Kidney (tissue), 14 donors: ENCODE results near the gene KCP. TPM values are rescaled to one million over a fixed set of nuclear protein-coding genes. Genes with fewer than 3 reads are reported as not detected.
A peak's percentile ranks its signal among the peaks of the same experiment; 100 is the strongest.

Source experiments
- DNase-seq, 5 donors: peaks; one replicate each; pipeline ENCODE4 v3.0.0-alpha.2; 2013 to 2020
- FAIRE-seq: peaks from 2 replicates; lab custom pipeline; 2012; peaks lifted over from hg19 to GRCh38; lab: Jason Lieb, UNC
- H3K27ac ChIP-seq, 2 donors: one replicate each; pipeline ENCODE4 v1.7.0; 2013; ENCODE audit warnings: low read depth in 2 of 2, low read length in 2 of 2, inconsistent platforms in 1 of 2
- H3K27me3 ChIP-seq: one replicate; pipeline ENCODE4 v1.7.1; 2013; ENCODE audit warnings: low read length, inconsistent platforms; ENCODE audit not compliant: control insufficient read depth, insufficient read depth
- H3K36me3 ChIP-seq, 3 donors: one replicate each; pipeline versions ENCODE4 v1.7.0 to v1.7.1; 2013; ENCODE audit warnings: low read length in 3 of 3, control low read depth in 1 of 3, inconsistent platforms in 1 of 3; ENCODE audit not compliant: insufficient read depth in 3 of 3, control insufficient read depth in 2 of 3
- H3K4me1 ChIP-seq, 3 donors: one replicate each; pipeline versions ENCODE4 v1.7.0 to v1.7.1; 2013; ENCODE audit warnings: low read length in 3 of 3, inconsistent platforms in 1 of 3, low read depth in 1 of 3; ENCODE audit not compliant: control insufficient read depth in 2 of 3, insufficient read depth in 2 of 3
- H3K4me3 ChIP-seq, 3 donors: one replicate each; pipeline versions ENCODE4 v1.7.0 to v1.8.1; 2013; ENCODE audit warnings: low read length in 3 of 3, control low read depth in 1 of 3, inconsistent platforms in 1 of 3
- H3K9ac ChIP-seq, 3 donors: one replicate each; pipeline versions ENCODE4 v1.7.0 to v1.7.1; 2013; ENCODE audit warnings: low read length in 3 of 3, control low read depth in 1 of 3, inconsistent platforms in 1 of 3
- H3K9me3 ChIP-seq, 3 donors: one replicate each; pipeline versions ENCODE4 v1.7.0 to v1.7.1; 2013; ENCODE audit warnings: low read length in 3 of 3, control low read depth in 1 of 3, inconsistent platforms in 1 of 3; ENCODE audit not compliant: control insufficient read depth in 2 of 3, insufficient read depth in 1 of 3
- CTCF ChIP-seq: IDR thresholded peaks from 3 replicates; pipeline ENCODE4 v1.5.1; 2012; ENCODE audit warnings: mild to moderate bottlenecking, moderate library complexity, borderline replicate concordance; ENCODE audit not compliant: insufficient read depth; ENCODE audit errors: extremely low read depth
- intact Hi-C: fragments of 100-400 bp; cut with DNase I; formaldehyde crosslinking; loops from one replicate; pipeline ENCODE4 v1.11.1; 2022
- polyA plus RNA-seq: library from polyadenylated mRNA; stranded (reverse); fragments of 350-450 nt; fragmentation: Illumina TruSeq; extraction: RNeasy Lipid Tissue Mini Kit (QIAGEN cat#74804); gene quantifications from one replicate; pipeline ENCODE4 v1.2.3, GENCODE V29; 2014; ENCODE audit warnings: low read depth, low replicate concordance; ENCODE audit not compliant: insufficient read depth
- total RNA-seq: library from RNA; stranded (reverse); fragmentation: NEBNext Ultra II Directional; extraction: Animal tissue kit (Norgen Biotek cat#: 25700); gene quantifications from one replicate; pipeline ENCODE4 v1.2.1, GENCODE V29; 2021
- donor health status: control.
- donor health status: control.
- donor health status: control.
- donor health status: control.
- donor health status: control.
- donor health status: DM: yes; HTN: yes; CAD: no.
- donor health status: Normal renal cell carcinoma (clear cell type).

The KCP gene
- total and polyA plus RNA-seq, 2 donors from 2014 or later: 7.7 to 44.6 TPM

GRCh38 chr7:128932862-128933179, 22.3 kb upstream of the KCP start:
- no peak overlapping the region for H3K27ac ChIP-seq
- H3K4me3 ChIP-seq: no peak overlapping the region
- intact Hi-C loops: no loop called here
- TF ChIP-seq CTCF: no peak
- H3K9me3 ChIP-seq: no peaks in the 10 kb centered on the region
- no peaks in the 10 kb centered on the region for H3K36me3 ChIP-seq
- H3K4me1 ChIP-seq: peaks cover 0 to 9% (median 7%) of the 10 kb centered on the region in 3 donors
- FAIRE-seq (no peak), DNase-seq (no peak)
- no peaks in the 10 kb centered on the region for H3K27me3 ChIP-seq
- H3K9ac ChIP-seq: no peak overlapping the region

- Histone ChIP-seq H3K9ac (no peak overlapping the region), H3K4me3 (no peak overlapping the region), H3K36me3 (no peaks in the 10 kb centered on the region), H3K27me3 (no peaks in the 10 kb centered on the region), H3K4me1 (peaks cover 0 to 7% (median 5%) of the 10 kb centered on the region in 3 donors), H3K27ac (no peak overlapping the region), H3K9me3 (no peaks in the 10 kb centered on the region)
- no peak for FAIRE-seq
- TF ChIP-seq CTCF: no peak
- intact Hi-C loops: no loop called here
- DNase-seq: peak in 2 of 5 donors; percentile 7 to 31
Observed at GRCh38 chr7:128931965-128932861, 21.7 kb upstream of the KCP start.

- FAIRE-seq (no peak), DNase-seq (peak in 1 of 5 donors; percentile 39)
- no peak overlapping the region for H3K4me3 ChIP-seq
- H3K36me3 ChIP-seq: no peaks in the 10 kb centered on the region
- no peak overlapping the region for H3K27ac ChIP-seq
- no peaks in the 10 kb centered on the region for H3K27me3 ChIP-seq
- H3K9me3 ChIP-seq: no peaks in the 10 kb centered on the region
- TF ChIP-seq CTCF: no peak
- no peak overlapping the region for H3K9ac ChIP-seq
- intact Hi-C loops: no loop called here
- peaks cover 0 to 3% (median 0%) of the 10 kb centered on the region in 3 donors for H3K4me1 ChIP-seq
Observed at GRCh38 chr7:128931190-128931798, 20.8 kb upstream of the KCP start.
